ENCODE measurements around the gene TBC1D9B. TPM values are rescaled to one million over a fixed set of nuclear protein-coding genes. Genes with fewer than 3 reads are reported as not detected.
"Not testable (repeated sequence)": the region's sequence is repeated elsewhere in the genome, so short reads cannot be mapped to it uniquely, and the experiment has no call there.

Gene TBC1D9B
- total RNA-seq, 1 experiment from 2014 or later = 25.8 TPM

DNA sequence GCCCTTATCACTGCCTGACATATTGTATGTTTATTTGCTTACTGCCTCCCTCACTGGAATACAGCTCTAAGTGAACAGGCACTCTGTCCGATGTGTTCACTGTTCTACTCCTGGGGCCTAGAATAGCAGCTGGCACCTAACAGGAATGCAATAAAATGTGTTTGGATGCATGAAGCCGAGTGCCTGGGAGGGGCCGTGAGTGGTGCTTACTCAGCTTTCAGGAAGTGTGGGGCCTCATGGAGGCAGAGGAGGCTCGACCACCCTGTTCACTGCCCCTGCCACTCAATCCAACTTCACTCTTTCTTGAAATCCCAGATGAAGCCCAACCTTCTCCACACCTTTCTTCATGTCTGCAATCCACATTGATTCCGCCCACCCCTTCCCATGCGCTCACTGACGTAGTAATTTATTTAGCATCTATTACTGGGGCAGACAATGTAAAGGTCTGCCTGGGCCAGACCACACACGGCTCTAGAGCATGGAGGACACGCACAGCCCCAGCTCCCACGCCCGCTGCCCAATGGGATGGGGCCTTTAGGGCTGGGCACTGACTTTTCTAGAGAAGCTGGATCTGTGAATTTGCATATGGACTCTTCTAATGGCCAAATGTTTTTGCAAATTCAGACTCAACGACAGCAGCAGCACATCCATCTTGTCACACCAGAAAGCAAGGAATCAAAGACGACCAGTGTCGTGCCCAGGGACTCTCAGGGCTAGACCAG is 21.3 kb downstream of the TBC1D9B start:
- DNase-seq (ENCODE audit: low read depth) = no peak

GRCh38 chr5:179885491-179886090 is 22.1 kb downstream of the TBC1D9B start:
- no peak for DNase-seq (ENCODE audit: low read depth)

DNA sequence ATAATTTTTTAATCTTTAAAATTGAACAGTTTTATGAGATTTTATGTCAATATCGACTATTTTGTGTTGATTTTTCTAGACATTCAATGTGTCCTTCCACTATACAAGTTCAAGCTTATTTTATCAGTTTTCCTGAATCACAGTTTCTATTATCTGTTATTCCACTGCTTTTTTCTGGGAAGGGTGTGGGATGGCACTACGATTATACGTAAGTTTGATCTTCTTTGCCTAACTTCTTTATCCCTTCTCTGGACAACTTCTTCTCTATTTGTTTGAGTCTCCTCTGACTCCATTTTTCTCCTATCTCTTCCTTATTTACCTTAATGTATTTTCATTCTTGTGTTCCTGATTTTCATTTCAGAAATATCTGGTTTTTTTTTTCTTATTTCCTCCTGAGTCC is 24.5 kb downstream of the TBC1D9B start:
- no peak for DNase-seq (ENCODE audit: low read depth)

- DNase-seq (ENCODE audit: low read depth) = no peak
Observed at GRCh38 chr5:179882338-179882737, 25.4 kb downstream of the TBC1D9B start.

GRCh38 chr5:179880848-179881590 is 26.7 kb downstream of the TBC1D9B start:
- no peak for DNase-seq (ENCODE audit: low read depth)

- DNase-seq (ENCODE audit: low read depth) = no peak
Observed at GRCh38 chr5:179880066-179880650, 27.5 kb downstream of the TBC1D9B start.

DNA sequence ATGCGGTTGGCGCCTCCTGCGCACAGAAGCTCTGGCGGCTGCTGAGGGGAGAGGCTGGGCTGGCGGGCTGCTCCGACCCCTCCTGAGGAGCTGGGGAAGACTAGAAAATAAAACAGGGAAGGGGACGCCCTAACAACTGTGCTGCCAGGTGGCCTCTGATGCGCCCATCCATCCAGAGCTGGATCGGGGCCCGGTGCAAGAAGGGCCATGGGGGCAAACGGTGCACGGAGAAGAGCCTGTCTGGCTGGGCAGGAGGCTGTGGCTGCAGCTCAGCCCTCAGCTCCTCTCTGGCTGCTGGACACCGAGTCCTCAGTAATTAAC is 28.0 kb downstream of the TBC1D9B start:
- DNase-seq (ENCODE audit: low read depth) = no peak

- DNase-seq (ENCODE audit: low read depth) = no peak
Observed at GRCh38 chr5:179879003-179879689, 28.6 kb downstream of the TBC1D9B start.

DNA sequence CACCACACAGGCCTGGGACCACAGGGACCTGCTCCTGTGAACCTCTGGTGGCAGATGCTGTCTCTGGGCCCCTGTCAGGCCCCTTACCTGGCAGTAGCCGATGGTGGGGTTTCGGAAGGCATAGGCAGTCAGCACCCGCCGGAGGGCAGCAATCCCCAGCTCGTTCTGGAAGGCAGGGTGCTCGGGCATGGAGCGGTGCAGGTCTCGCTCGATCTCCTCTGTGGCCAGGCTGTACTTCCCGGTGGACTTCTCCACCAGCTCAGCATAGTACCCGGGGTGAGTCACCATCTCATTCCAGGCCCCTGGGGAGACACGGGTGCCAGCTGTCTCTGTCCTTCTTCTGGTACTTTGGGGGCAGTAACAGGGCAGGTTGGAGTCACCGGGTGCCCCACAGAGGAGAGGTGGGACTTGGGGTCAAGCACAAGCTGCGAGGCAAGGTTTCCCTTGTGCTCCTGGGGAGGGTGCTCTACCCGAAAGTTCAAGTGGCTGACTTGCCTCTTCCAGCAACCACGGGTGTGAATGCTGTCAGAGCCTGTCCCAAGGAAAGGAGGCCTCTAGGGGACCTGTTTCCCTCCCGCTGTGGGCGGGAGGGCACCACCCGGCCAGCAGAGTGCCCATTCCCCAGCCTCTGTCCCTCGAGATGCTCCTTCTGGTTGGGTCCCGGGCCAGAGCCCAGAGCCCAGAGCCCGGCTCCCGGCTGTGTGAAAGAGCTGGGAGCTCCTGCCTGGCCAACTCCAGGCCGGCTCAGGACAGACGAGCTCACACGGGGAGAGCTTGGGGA is 29.3 kb downstream of the TBC1D9B start:
- no peak for DNase-seq (ENCODE audit: low read depth)

- DNase-seq (ENCODE audit: low read depth) = no peak
Observed at GRCh38 chr5:179876610-179876952, 31.1 kb downstream of the TBC1D9B start.

DNA sequence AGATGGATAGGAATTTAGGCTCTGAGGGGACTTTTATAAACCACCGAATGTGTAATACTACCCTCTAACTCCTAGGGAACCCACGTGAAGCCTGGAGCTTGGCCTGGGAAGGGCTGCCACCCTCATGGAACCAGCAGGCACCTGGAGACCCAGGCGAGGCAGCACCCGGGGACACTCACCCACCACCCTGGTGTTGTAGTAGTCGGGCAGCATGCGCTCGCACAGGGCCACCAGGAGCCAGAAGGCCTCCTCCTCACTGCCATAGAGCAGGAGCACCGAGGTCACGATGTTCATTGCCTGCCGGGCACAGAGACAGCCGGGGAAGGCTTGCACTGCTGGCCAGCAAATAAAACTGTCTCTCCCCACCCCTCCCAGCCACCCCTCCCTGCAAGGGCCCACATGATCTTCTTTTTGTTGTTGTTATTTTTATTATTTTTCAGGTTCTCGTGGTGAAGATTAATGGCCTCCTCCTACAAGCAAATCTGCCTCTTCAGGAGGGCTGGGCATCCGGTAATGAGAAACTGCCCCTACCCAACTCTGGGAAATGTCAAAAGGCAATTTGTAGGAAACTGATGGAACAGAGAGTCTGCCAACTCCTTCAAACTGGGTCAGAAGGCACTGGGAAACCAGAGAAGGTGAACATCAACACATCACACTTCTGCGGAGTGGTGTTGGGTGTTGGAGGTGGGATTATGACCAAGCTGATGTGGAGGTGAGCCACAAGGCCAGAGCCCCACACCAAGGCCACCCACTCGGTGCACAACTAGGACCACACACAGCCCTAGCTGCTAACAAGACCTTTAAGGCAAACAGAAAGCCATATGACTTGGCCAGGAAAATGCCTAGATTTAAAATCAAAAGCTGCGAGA is 31.7 kb downstream of the TBC1D9B start:
- no peak for DNase-seq (ENCODE audit: low read depth)

GRCh38 chr5:179874536-179875292 is 33.0 kb downstream of the TBC1D9B start:
- no peak for DNase-seq (ENCODE audit: low read depth)

DNA sequence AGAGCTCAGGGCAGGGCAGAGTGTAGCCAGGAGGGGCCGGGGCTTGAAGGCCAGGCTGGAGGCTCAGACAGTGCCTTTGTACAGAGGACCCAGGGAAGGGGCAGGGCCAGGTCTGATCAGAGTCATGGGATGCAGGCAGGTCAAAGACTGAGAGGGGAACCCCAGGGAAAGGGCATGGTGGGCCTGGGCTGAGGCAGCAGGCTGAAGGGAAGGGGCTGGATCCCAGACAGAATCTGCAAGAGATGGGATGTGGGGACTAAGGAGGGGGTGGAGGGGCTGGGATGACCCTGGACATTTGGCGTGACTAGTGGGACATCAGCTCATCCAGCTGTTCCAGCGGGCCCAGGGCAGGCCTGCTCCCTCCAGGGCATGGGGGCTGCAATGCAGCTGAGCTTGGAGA is 33.6 kb downstream of the TBC1D9B start:
- DNase-seq (ENCODE audit: low read depth) = no peak

DNA sequence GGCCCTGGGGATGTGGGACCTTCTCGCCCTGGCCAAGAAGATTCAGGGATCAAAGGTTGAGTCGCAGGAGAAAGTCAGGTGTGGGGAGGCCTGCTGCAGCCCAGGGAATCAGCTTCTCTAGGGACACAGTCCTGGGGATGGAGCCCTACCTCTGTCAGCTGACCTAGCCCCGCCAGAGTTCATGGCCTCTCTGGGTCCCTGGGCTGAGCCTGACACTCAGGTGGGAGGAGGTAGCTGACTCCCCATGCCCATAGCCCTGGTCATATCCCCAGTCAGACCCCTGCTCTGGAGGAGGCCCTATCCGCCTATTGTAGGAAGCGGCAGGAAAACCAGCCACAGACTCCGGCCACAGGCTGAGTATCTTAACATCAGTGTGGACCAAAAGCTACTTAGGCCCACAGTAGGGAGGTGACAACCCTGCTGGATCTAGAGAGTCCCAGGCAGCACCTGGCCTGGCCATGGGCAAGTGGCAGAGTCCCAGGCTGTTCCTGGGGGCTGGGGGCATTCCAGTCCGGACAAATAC is 34.0 kb downstream of the TBC1D9B start:
- DNase-seq (ENCODE audit: low read depth) = no peak

DNA sequence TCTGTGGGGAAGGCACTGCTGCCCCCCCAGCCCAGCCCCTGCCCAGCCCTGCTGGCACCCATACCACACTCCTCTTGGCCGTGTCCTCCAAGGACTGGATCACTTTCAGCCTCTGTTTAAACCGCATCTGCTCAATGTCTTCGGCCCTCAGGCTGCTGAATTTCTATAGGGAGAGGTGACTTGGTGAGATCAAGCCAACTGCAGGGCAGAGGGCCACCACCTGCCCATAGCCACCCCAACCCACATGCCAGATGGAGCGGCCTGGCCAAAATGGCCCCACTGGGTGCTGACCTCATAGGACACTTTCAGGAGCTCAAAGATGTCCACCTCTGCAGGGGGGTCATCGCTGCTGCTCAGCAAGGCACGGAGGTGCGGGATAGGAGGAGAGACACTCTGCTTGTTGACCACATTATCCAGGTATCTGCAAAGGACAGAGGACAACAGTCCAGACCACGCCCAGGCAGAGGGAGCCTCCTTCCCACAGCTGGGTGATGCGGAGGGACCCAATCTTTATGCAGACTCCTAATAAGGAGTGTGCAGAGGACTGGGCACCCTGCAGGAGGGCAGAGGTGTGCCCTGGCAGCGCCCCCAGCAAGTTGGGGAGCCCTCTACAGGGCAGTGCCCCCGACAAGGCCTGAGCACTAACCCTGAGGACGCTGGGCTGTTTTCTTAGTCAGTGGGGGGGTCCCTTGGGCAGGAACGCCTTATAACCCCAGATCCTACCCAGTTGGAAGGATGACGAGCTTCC is 34.7 kb downstream of the TBC1D9B start:
- DNase-seq (ENCODE audit: low read depth) = no peak

GRCh38 chr5:179872055-179872827 is 35.5 kb downstream of the TBC1D9B start:
- DNase-seq (ENCODE audit: low read depth) = no peak

DNA sequence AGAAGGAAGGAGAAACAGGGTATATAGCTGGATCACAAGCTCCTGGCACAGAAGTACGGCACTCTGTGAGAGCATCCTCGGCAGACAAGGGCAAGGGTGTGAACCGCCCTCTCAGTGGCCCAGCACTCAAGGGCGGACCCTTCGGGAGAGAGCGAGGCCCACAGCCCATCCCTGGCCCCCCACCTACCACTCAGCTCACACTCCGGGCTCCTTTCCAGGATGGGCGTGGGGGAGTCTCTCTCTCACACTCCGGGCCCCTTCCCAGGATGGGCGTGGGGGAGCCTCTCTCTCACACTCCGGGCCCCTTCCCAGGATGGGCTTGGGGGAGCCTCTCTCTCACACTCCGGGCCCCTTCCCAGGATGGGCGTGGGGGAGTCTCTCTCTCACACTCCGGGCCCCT is 36.2 kb downstream of the TBC1D9B start:
- DNase-seq (ENCODE audit: low read depth) = not testable (repeated sequence)

- no peak for DNase-seq (ENCODE audit: low read depth)
Observed at GRCh38 chr5:179870952-179871351, 36.7 kb downstream of the TBC1D9B start.
